HEK293 (cell line): ENCODE results near the gene PANK4.
A peak's percentile ranks its signal among the peaks of the same experiment; 100 is the strongest.

Experiments used
- CTCF ChIA-PET: fragments of 350-600 bp; formaldehyde crosslinking; extraction: SDS; loops from one replicate; lab custom pipeline; 2021; ENCODE audit warnings: antibody characterized with exemption; lab: Yijun Ruan, JAX
- POLR2A ChIA-PET: fragments of 300-600 bp; formaldehyde crosslinking; extraction: SDS; loops from one replicate; lab custom pipeline; 2020; ENCODE audit warnings: antibody characterized with exemption, inconsistent platforms; lab: Yijun Ruan, JAX
- H3K27ac ChIP-seq: fragments of 200-500 bp; sonication (Bioruptor generic); 2 replicates; pipeline ENCODE4 v1.5.1; 2014; ENCODE audit warnings: low read depth, low read length, control low read depth, inconsistent platforms; ENCODE audit errors: extremely low read depth
- H3K36me3 ChIP-seq, 2 experiments: fragments of 200-500 bp in 1 of 2; sonication (Bioruptor generic) in 1 of 2; 1 replicate in 1 of 2; 2 replicates in 1 of 2; pipeline ENCODE4 v1.5.1; 2014 to 2017; ENCODE audit warnings: inconsistent platforms in 2 of 2, low read length in 2 of 2; ENCODE audit not compliant: control insufficient read depth in 2 of 2, insufficient read depth in 1 of 2
- H3K4me1 ChIP-seq: fragments of 200-500 bp; sonication (Bioruptor generic); 2 replicates; pipeline ENCODE4 v1.5.1; 2014; ENCODE audit warnings: mild to moderate bottlenecking, low read length, inconsistent platforms; ENCODE audit not compliant: control insufficient read depth, insufficient read depth
- H3K4me3 ChIP-seq: 2 replicates; pipeline ENCODE4 v1.5.1; 2011; ENCODE audit warnings: low read depth, mild to moderate bottlenecking, control low read depth, low read length, moderate library complexity
- H3K9me3 ChIP-seq: fragments of 200-500 bp; sonication (Bioruptor generic); 2 replicates; pipeline ENCODE4 v1.5.1; 2014; ENCODE audit warnings: low read depth, low read length, inconsistent platforms; ENCODE audit not compliant: control insufficient read depth, insufficient read depth
- BCL6B ChIP-seq: fragments of 450-650 bp; formaldehyde crosslinking; IDR thresholded peaks from 2 replicates; pipeline ENCODE4 v1.5.1; 2017; ENCODE audit warnings: missing biosample characterization, missing genetic modification characterization
- GLIS1 ChIP-seq: fragments of 450-650 bp; formaldehyde crosslinking; IDR thresholded peaks from 2 replicates; pipeline ENCODE4 v1.5.1; 2016; ENCODE audit warnings: missing biosample characterization, missing genetic modification characterization
- GLIS2 ChIP-seq: fragments of 450-650 bp; formaldehyde crosslinking; IDR thresholded peaks from 2 replicates; pipeline ENCODE4 v1.5.1; 2016; ENCODE audit warnings: missing biosample characterization, missing genetic modification characterization
- KLF1 ChIP-seq: fragments of 450-650 bp; formaldehyde crosslinking; IDR thresholded peaks from 2 replicates; pipeline ENCODE4 v1.5.1; 2016; ENCODE audit warnings: missing biosample characterization, missing genetic modification characterization
- KLF9 ChIP-seq: fragments of 450-650 bp; formaldehyde crosslinking; IDR thresholded peaks from 2 replicates; pipeline ENCODE4 v1.5.1; 2016; ENCODE audit warnings: missing biosample characterization, missing genetic modification characterization, low read depth
- ZBTB44 ChIP-seq: fragments of 450-650 bp; IDR thresholded peaks from 2 replicates; pipeline ENCODE4 v1.5.1; 2018; ENCODE audit warnings: missing biosample characterization, mild to moderate bottlenecking, missing genetic modification characterization
- ZBTB7A ChIP-seq: fragments of 450-650 bp; formaldehyde crosslinking; IDR thresholded peaks from 2 replicates; pipeline ENCODE4 v1.5.1; 2016; ENCODE audit warnings: low read depth, missing biosample characterization, missing genetic modification characterization
- ZFHX2 ChIP-seq: fragments of 450-650 bp; formaldehyde crosslinking; conservative IDR thresholded peaks from 2 replicates; pipeline ENCODE4 v1.5.1; 2016; ENCODE audit warnings: missing biosample characterization, missing genetic modification characterization
- ZFP41 ChIP-seq: fragments of 450-650 bp; formaldehyde crosslinking; IDR thresholded peaks from 2 replicates; pipeline ENCODE4 v1.5.1; 2016; ENCODE audit warnings: missing biosample characterization, missing genetic modification characterization, borderline replicate concordance
- ZIC2 ChIP-seq: fragments of 450-650 bp; formaldehyde crosslinking; IDR thresholded peaks from 2 replicates; pipeline ENCODE4 v1.5.1; 2016; ENCODE audit warnings: missing biosample characterization, missing genetic modification characterization
- ZNF529 ChIP-seq: fragments of 450-650 bp; formaldehyde crosslinking; IDR thresholded peaks from 2 replicates; pipeline ENCODE4 v1.5.1; 2017; ENCODE audit warnings: missing genetic modification characterization, missing biosample characterization; ENCODE audit not compliant: insufficient replicate concordance
- ZNF548 ChIP-seq: fragments of 450-650 bp; formaldehyde crosslinking; IDR thresholded peaks from 2 replicates; pipeline ENCODE4 v1.5.1; 2016; ENCODE audit warnings: missing biosample characterization, missing genetic modification characterization
- ZNF621 ChIP-seq: fragments of 450-650 bp; formaldehyde crosslinking; IDR thresholded peaks from 2 replicates; pipeline ENCODE4 v1.5.1; 2017; ENCODE audit warnings: missing biosample characterization, missing genetic modification characterization
- ZNF660 ChIP-seq: fragments of 450-650 bp; IDR thresholded peaks from 2 replicates; pipeline ENCODE4 v1.5.1; 2018; ENCODE audit warnings: missing biosample characterization, mild to moderate bottlenecking, missing genetic modification characterization
- ZNF701 ChIP-seq: fragments of 450-650 bp; formaldehyde crosslinking; IDR thresholded peaks from 2 replicates; pipeline ENCODE4 v1.5.1; 2016; ENCODE audit warnings: missing biosample characterization, missing genetic modification characterization
- ZNF791 ChIP-seq: fragments of 450-650 bp; formaldehyde crosslinking; IDR thresholded peaks from 2 replicates; pipeline ENCODE4 v1.5.1; 2016; ENCODE audit warnings: missing biosample characterization, missing genetic modification characterization

PANK4 gene

GRCh38 chr1:2534687-2535441, 8.5 kb upstream of the PANK4 start:
- no peak overlapping the region for H3K27ac ChIP-seq
- no peak overlapping the region for H3K4me3 ChIP-seq
- no peaks in the 10 kb centered on the region for H3K4me1 ChIP-seq
- H3K9me3 ChIP-seq = no peaks in the 10 kb centered on the region
- CTCF ChIA-PET = interaction anchor here (0.6 to 2.9 kb wide), 6 partner anchors 10 to 340 kb away, joined by 3 to 9 read pairs (median 4); partner anchors contain the start of gene FAAP20
- POLR2A ChIA-PET = interaction anchor here (0.6 to 2.0 kb wide), 2 partner anchors 8 to 9 kb away, joined by 3 to 16 read pairs; partner anchors contain the start of gene PANK4
- TF ChIP-seq KLF9 = no peak
- peak; percentile 90 for TF ChIP-seq GLIS1 (tag by site-specific recombination)
- peak; percentile 61; the same call in 1 of the 2 replicates for TF ChIP-seq ZIC2
- 0 out of 2 replicates have a peak, but pooled peaks have one; percentile 32 for TF ChIP-seq ZFHX2 (tag by site-specific recombination)
- TF ChIP-seq BCL6B (tag by site-specific recombination) = no peak
- TF ChIP-seq GLIS2 = peak; percentile 52
- peak; percentile 32 for TF ChIP-seq KLF1 (tag by site-specific recombination)
- no peaks in the 10 kb centered on the region for H3K36me3 ChIP-seq

- ChIA-PET CTCF (interaction anchor here (1.2 to 2.9 kb wide), 4 partner anchors 10 to 339 kb away, joined by 3 to 9 read pairs (median 4); partner anchors contain the start of gene FAAP20), POLR2A (interaction anchor here (2.0 kb wide), 1 partner anchor 8 kb away, joined by 16 read pairs; the partner anchor contains the start of gene PANK4)
- Histone ChIP-seq H3K4me1 (no peaks in the 10 kb centered on the region), H3K27ac (no peak overlapping the region), H3K4me3 (no peak overlapping the region), H3K36me3 (no peaks in the 10 kb centered on the region), H3K9me3 (no peaks in the 10 kb centered on the region)
- TF ChIP-seq ZNF548 (tag by site-specific recombination) (no peak), ZFHX2 (tag by site-specific recombination) (0 out of 2 replicates have a peak, but pooled peaks have one; percentile 8), ZNF529 (no peak)
Observed at GRCh38 chr1:2534315-2534686, 7.9 kb upstream of the PANK4 start.

GRCh38 chr1:2533365-2533764, 7.0 kb upstream of the PANK4 start:
- Histone ChIP-seq H3K27ac (no peak overlapping the region), H3K36me3 (peaks cover 0 to 6% of the 10 kb centered on the region in 2 experiments; a peak in 1 of 3 replicates), H3K4me1 (no peaks in the 10 kb centered on the region), H3K4me3 (no peak overlapping the region), H3K9me3 (no peaks in the 10 kb centered on the region)
- ChIA-PET POLR2A (interaction anchor here (1.1 kb wide), 1 partner anchor 13 kb away, joined by 4 read pairs; no protein-coding TSS in a partner anchor), CTCF (interaction anchor here (0.6 to 2.9 kb wide), 3 partner anchors 14 to 149 kb away, joined by 3 to 9 read pairs (median 5); no protein-coding TSS in a partner anchor)
- TF ChIP-seq BCL6B (tag by site-specific recombination) (no peak), ZNF621 (tag by site-specific recombination) (no peak), ZFP41 (tag by site-specific recombination) (no peak), ZNF660 (no peak), ZBTB44 (tag by site-specific recombination) (no peak), ZBTB7A (tag by site-specific recombination) (no peak), ZNF701 (tag by site-specific recombination) (no peak), ZNF791 (tag by site-specific recombination) (no peak)
